ENCODE measurements around the gene TOM1. TPM values are rescaled to one million over a fixed set of nuclear protein-coding genes. Genes with fewer than 3 reads are reported as not detected.

The TOM1 gene
- total RNA-seq, 2 experiments from 2014 or later = 22.7 to 30.6 TPM

- Histone ChIP-seq H3K4me1 (ENCODE audit: insufficient read depth, low read length, poor library complexity, severe bottlenecking) (peaks cover 10% of the 10 kb centered on the region), H3K4me3 (ENCODE audit: low read depth, low read length, poor library complexity, severe bottlenecking) (no peak overlapping the region), H3K79me2 (ENCODE audit: insufficient read depth, low read depth, low read length) (no peaks in the 10 kb centered on the region), H3K9me3 (ENCODE audit: low read length) (no peaks in the 10 kb centered on the region), H3K4me2 (ENCODE audit: low read length) (no peak overlapping the region), H2AFZ (ENCODE audit: low read length) (no peak overlapping the region), H4K20me1 (ENCODE audit: insufficient read depth, low read length) (no peaks in the 10 kb centered on the region), H3K27ac (ENCODE audit: low read depth, low read length, poor library complexity, severe bottlenecking) (no peak overlapping the region), H3K9me2 (ENCODE audit: insufficient read depth, low read length) (no peaks in the 10 kb centered on the region), H3K36me3 (ENCODE audit: insufficient read depth, low read length) (no peaks in the 10 kb centered on the region)
- no TSS peak for BruUV-seq (replicated peaks)
- intact Hi-C loops (cut with micrococcal nuclease; ENCODE audit: unreplicated experiment) = no loop called here
- no peak for TF ChIP-seq EZH2phosphoT487 (IDR thresholded peaks at IDR 0.05; ENCODE audit: borderline replicate concordance, low read depth, low read length)
- TF ChIP-seq CTCF (conservative IDR thresholded peaks at IDR 0.05; ENCODE audit: low read length) = no peak
- no peak for DNase-seq (ENCODE audit: low spot score)
- ChIA-PET POLR2A (no interaction called here), CTCF (ENCODE audit: unreplicated experiment) (no interaction called here)
Observed at GRCh38 chr22:35386670-35387288, 87.1 kb downstream of the TOM1 start.

- intact Hi-C loops (cut with micrococcal nuclease; ENCODE audit: unreplicated experiment) = no loop called here
- no peaks in the 10 kb centered on the region for H3K9me2 ChIP-seq (ENCODE audit: insufficient read depth, low read length)
- no peak overlapping the region for H3K4me3 ChIP-seq (ENCODE audit: low read depth, low read length, poor library complexity, severe bottlenecking)
- no peaks in the 10 kb centered on the region for H3K9me3 ChIP-seq (ENCODE audit: low read length)
- H3K79me2 ChIP-seq (ENCODE audit: insufficient read depth, low read depth, low read length) = no peaks in the 10 kb centered on the region
- no peaks in the 10 kb centered on the region for H3K36me3 ChIP-seq (ENCODE audit: insufficient read depth, low read length)
- CTCF ChIA-PET (ENCODE audit: unreplicated experiment) = no interaction called here
- H3K4me1 ChIP-seq (ENCODE audit: insufficient read depth, low read length, poor library complexity, severe bottlenecking) = peaks cover 25% of the 10 kb centered on the region
- BruUV-seq (replicated peaks) = no TSS peak
- TF ChIP-seq CTCF (conservative IDR thresholded peaks at IDR 0.05; ENCODE audit: low read length) (no peak), EZH2phosphoT487 (IDR thresholded peaks at IDR 0.05; ENCODE audit: borderline replicate concordance, low read depth, low read length) (no peak)
- no peak overlapping the region for H3K27ac ChIP-seq (ENCODE audit: low read depth, low read length, poor library complexity, severe bottlenecking)
- POLR2A ChIA-PET = interaction anchor here (0.7 kb wide), 2 partner anchors 35 to 868 kb away, joined by 3 to 4 read pairs; no protein-coding TSS in a partner anchor
- no peak overlapping the region for H2AFZ ChIP-seq (ENCODE audit: low read length)
- DNase-seq (ENCODE audit: low spot score) = no peak
- H3K4me2 ChIP-seq (ENCODE audit: low read length) = no peak overlapping the region
- H4K20me1 ChIP-seq (ENCODE audit: insufficient read depth, low read length) = no peaks in the 10 kb centered on the region
Observed at GRCh38 chr22:35390933-35391332, 91.2 kb downstream of the TOM1 start.

- intact Hi-C loops (cut with micrococcal nuclease; ENCODE audit: unreplicated experiment) = no loop called here
- Histone ChIP-seq H3K4me3 (ENCODE audit: low read depth, low read length, poor library complexity, severe bottlenecking) (no peak overlapping the region), H3K27ac (ENCODE audit: low read depth, low read length, poor library complexity, severe bottlenecking) (peak overlapping the region; percentile 5), H3K9me2 (ENCODE audit: insufficient read depth, low read length) (no peaks in the 10 kb centered on the region), H3K9me3 (ENCODE audit: low read length) (no peaks in the 10 kb centered on the region), H3K4me2 (ENCODE audit: low read length) (peak overlapping the region; percentile 37; the same call in 1 of the 2 replicates), H3K4me1 (ENCODE audit: insufficient read depth, low read length, poor library complexity, severe bottlenecking) (peaks cover 38% of the 10 kb centered on the region), H3K79me2 (ENCODE audit: insufficient read depth, low read depth, low read length) (no peaks in the 10 kb centered on the region), H4K20me1 (ENCODE audit: insufficient read depth, low read length) (no peaks in the 10 kb centered on the region), H3K36me3 (ENCODE audit: insufficient read depth, low read length) (no peaks in the 10 kb centered on the region), H2AFZ (ENCODE audit: low read length) (peak overlapping the region; percentile 65; the same call in 1 of the 2 replicates)
- TF ChIP-seq EZH2phosphoT487 (IDR thresholded peaks at IDR 0.05; ENCODE audit: borderline replicate concordance, low read depth, low read length) (no peak), CTCF (conservative IDR thresholded peaks at IDR 0.05; ENCODE audit: low read length) (no peak)
- DNase-seq (ENCODE audit: low spot score) = peak; percentile 73
- ChIA-PET CTCF (ENCODE audit: unreplicated experiment) (interaction anchor here (1.1 kb wide), 1 partner anchor 33 kb away, joined by 3 read pairs; no protein-coding TSS in a partner anchor), POLR2A (interaction anchor here (0.6 to 0.9 kb wide), 3 partner anchors 12 to 37 kb away, joined by 3 read pairs; no protein-coding TSS in a partner anchor)
- BruUV-seq (replicated peaks) = TSS peak; percentile 60
Observed at GRCh38 chr22:35392357-35392756, 92.7 kb downstream of the TOM1 start.

All from OCI-LY7 (cell line).